HepG2 (cell line): ENCODE data around the gene SYAP1. TPM values are rescaled to one million over a fixed set of nuclear protein-coding genes. Genes with fewer than 3 reads are reported as not detected.

Experiments used
- CBX1 ChIP-seq: IDR thresholded peaks from one replicate; pipeline ENCODE4 v1.6.1; 2016; ENCODE audit warnings: antibody characterized with exemption, low read depth
- CENPX ChIP-seq: sonication (generic); formaldehyde crosslinking; IDR thresholded peaks from 2 replicates; pipeline ENCODE4 v1.9.0; 2021; ENCODE audit warnings: mild to moderate bottlenecking, missing genetic modification reagents, moderate library complexity
- ELF1 ChIP-seq: sonication (generic); formaldehyde crosslinking; IDR thresholded peaks from 2 replicates; pipeline ENCODE4 v1.4.0; 2020; ENCODE audit warnings: missing genetic modification reagents
- ERF ChIP-seq: IDR thresholded peaks from 2 replicates; pipeline ENCODE4 v1.6.1; 2018; ENCODE audit warnings: missing biosample characterization, missing genetic modification reagents
- HNRNPUL1 ChIP-seq: fragments of 200-400 bp; formaldehyde crosslinking; IDR thresholded peaks from 2 replicates; pipeline ENCODE4 v1.6.1; 2017; ENCODE audit warnings: low read depth, mild to moderate bottlenecking, low read length, moderate library complexity
- JDP2 ChIP-seq: sonication (generic); formaldehyde crosslinking; IDR thresholded peaks from 2 replicates; pipeline ENCODE4 v1.8.1; 2022; ENCODE audit warnings: missing genetic modification reagents, borderline replicate concordance
- PHF5A ChIP-seq: IDR thresholded peaks from one replicate; pipeline ENCODE4 v1.6.1; 2018; ENCODE audit warnings: low read depth, missing genetic modification reagents; ENCODE audit not compliant: unreplicated experiment
- PRMT3 ChIP-seq: sonication (generic); formaldehyde crosslinking; IDR thresholded peaks from 2 replicates; pipeline ENCODE4 v1.8.1; 2022; ENCODE audit warnings: low read depth, mild to moderate bottlenecking, moderate library complexity, missing genetic modification reagents, borderline replicate concordance
- SALL2 ChIP-seq: sonication (generic); formaldehyde crosslinking; IDR thresholded peaks from 2 replicates; pipeline ENCODE4 v1.8.1; 2023; ENCODE audit warnings: mild to moderate bottlenecking, missing genetic modification reagents, inconsistent platforms
- TBX2 ChIP-seq: sonication (generic); formaldehyde crosslinking; IDR thresholded peaks from 2 replicates; pipeline ENCODE4 v1.5.0; 2020; ENCODE audit warnings: missing genetic modification reagents, mild to moderate bottlenecking, borderline replicate concordance
- ZNF33B ChIP-seq: sonication (generic); formaldehyde crosslinking; IDR thresholded peaks from 2 replicates; pipeline ENCODE4 v1.5.1; 2020; ENCODE audit warnings: mild to moderate bottlenecking, missing genetic modification reagents
- ZNF354B ChIP-seq: sonication (generic); formaldehyde crosslinking; IDR thresholded peaks from 2 replicates; pipeline ENCODE4 v1.8.0; 2022; ENCODE audit warnings: mild to moderate bottlenecking, missing genetic modification reagents
- ZNF430 ChIP-seq: sonication (generic); formaldehyde crosslinking; IDR thresholded peaks from 2 replicates; pipeline ENCODE4 v1.9.0; 2021; ENCODE audit warnings: mild to moderate bottlenecking, missing genetic modification reagents
- ZNF431 ChIP-seq: sonication (generic); formaldehyde crosslinking; IDR thresholded peaks from 2 replicates; pipeline ENCODE4 v1.9.0; 2022; ENCODE audit warnings: missing genetic modification reagents, low read depth, mild to moderate bottlenecking, borderline replicate concordance
- ZNF552 ChIP-seq: sonication (generic); formaldehyde crosslinking; IDR thresholded peaks from 2 replicates; pipeline ENCODE4 v1.9.0; 2022; ENCODE audit warnings: missing genetic modification reagents, mild to moderate bottlenecking, borderline replicate concordance
- ZNF563 ChIP-seq: sonication (generic); formaldehyde crosslinking; IDR thresholded peaks from 2 replicates; pipeline ENCODE4 v1.8.0; 2022; ENCODE audit warnings: mild to moderate bottlenecking, moderate library complexity, missing genetic modification reagents
- polyA plus RNA-seq, 8 experiments: library from polyadenylated mRNA; depleted of rRNA in 3 of 8; stranded (reverse) in 7 of 8; unstranded in 1 of 8; fragments of >200 nt; fragmentation: Illumina TruSeq in 4 of 8; extraction: Trizol in 4 of 8; gene quantifications; 2 replicates each; pipeline versions ENCODE4 v1.2.1 to v1.2.3, GENCODE V29; 2011 to 2016; ENCODE audit warnings: low read depth in 4 of 8, missing spikeins in 1 of 8, mixed read lengths in 1 of 8; ENCODE audit not compliant: insufficient read depth in 1 of 8
- total RNA-seq, 5 experiments: library from RNA; depleted of rRNA; stranded (reverse); fragments of >200 nt; fragmentation: Illumina TruSeq; extraction: Trizol; gene quantifications; 2 replicates each; pipeline ENCODE4 v1.2.3, GENCODE V29; 2016; ENCODE audit warnings: low read depth in 1 of 5
- TF ChIP-seq, protein P1 (sequence below): sonication (generic); formaldehyde crosslinking; IDR thresholded peaks from 2 replicates; pipeline ENCODE4 v1.4.0; 2020; ENCODE audit warnings: missing genetic modification reagents
- TF ChIP-seq, protein P2 (sequence below), 2 experiments: sonication (generic) in 1 of 2; formaldehyde crosslinking in 1 of 2; IDR thresholded peaks; 2 replicates each; pipeline versions ENCODE4 v1.6.1 to v1.9.0; 2014 to 2022; ENCODE audit warnings: antibody characterized with exemption in 1 of 2, borderline replicate concordance in 1 of 2, inconsistent platforms in 1 of 2, low read depth in 1 of 2, missing genetic modification reagents in 1 of 2
- TF ChIP-seq, protein P3 (sequence below), 2 experiments: fragments of 450-650 bp in 1 of 2; sonication (generic) in 1 of 2; formaldehyde crosslinking; IDR thresholded peaks; 2 replicates each; pipeline versions ENCODE4 v1.5.0 to v1.8.0; 2020 to 2022; ENCODE audit warnings: mild to moderate bottlenecking in 1 of 2, missing genetic modification reagents in 1 of 2
- TF ChIP-seq, protein P4 (sequence below): sonication (generic); formaldehyde crosslinking; IDR thresholded peaks from 2 replicates; pipeline ENCODE4 v1.8.0; 2022; ENCODE audit warnings: missing genetic modification reagents, mild to moderate bottlenecking, borderline replicate concordance

Gene SYAP1
- total and polyA plus RNA-seq, 2 of the 13 experiments (the other 11 are each of a cell fraction or from before 2014, with no cell fraction given) = 4.9 to 18.5 TPM

DNA sequence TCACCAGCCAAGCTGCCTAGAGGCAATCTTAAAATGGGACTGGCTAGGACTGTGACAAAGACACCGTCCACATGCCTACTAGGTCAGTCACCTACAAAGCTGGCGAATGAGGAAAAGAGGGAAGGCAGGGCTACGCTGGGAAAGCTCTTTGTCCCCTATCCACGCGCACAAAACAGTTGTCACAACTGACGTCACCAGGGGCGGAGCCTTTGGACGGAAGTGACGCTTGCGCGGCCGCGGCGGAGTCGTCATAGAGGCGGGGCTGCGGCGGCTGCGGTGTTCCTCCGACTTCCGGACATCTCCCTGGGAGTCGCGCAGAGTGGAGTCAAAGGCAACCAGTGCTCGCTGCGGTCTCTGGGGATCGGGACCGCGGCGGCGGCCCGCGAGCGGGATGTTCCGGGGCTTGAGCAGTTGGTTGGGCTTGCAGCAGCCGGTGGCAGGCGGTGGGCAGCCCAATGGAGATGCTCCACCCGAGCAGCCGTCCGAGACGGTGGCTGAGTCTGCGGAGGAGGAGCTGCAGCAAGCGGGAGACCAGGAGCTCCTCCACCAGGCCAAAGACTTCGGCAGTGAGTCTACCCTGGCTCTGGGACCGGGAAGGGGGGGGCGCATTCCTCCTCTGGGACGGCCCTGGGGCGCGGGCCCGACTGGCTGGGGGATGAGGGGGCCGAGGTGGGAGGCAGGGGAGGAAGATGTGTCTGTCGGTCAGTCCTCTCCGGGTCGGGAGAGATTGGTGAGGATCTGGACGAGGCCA is at the start of gene SYAP1 (continued):
- TF ChIP-seq ERF (CRISPR knock-in tag) (peak; percentile 47; the same call in 1 of the 2 replicates), ZNF354B (CRISPR knock-in tag) (no peak), ZNF431 (peak; percentile 40), CENPX (no peak), PRMT3 (CRISPR knock-in tag) (no peak), ZNF33B (CRISPR knock-in tag) (no peak), CBX1 (no peak), ZNF563 (no peak), ELF1 (CRISPR knock-in tag) (peak; percentile 77; the same call in 1 of the 2 replicates), ZNF430 (CRISPR knock-in tag) (no peak), PHF5A (no peak), HNRNPUL1 (no peak), SALL2 (CRISPR knock-in tag) (0 out of 2 replicates have a peak, but pooled peaks have one; percentile 37), ZNF552 (CRISPR knock-in tag) (no peak), TBX2 (CRISPR knock-in tag) (peak; percentile 59), JDP2 (CRISPR knock-in tag) (no peak)
- TF ChIP-seq, protein P1, sequence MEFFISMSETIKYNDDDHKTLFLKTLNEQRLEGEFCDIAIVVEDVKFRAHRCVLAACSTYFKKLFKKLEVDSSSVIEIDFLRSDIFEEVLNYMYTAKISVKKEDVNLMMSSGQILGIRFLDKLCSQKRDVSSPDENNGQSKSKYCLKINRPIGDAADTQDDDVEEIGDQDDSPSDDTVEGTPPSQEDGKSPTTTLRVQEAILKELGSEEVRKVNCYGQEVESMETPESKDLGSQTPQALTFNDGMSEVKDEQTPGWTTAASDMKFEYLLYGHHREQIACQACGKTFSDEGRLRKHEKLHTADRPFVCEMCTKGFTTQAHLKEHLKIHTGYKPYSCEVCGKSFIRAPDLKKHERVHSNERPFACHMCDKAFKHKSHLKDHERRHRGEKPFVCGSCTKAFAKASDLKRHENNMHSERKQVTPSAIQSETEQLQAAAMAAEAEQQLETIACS (CRISPR knock-in tag) = no peak
- TF ChIP-seq, protein P2, sequence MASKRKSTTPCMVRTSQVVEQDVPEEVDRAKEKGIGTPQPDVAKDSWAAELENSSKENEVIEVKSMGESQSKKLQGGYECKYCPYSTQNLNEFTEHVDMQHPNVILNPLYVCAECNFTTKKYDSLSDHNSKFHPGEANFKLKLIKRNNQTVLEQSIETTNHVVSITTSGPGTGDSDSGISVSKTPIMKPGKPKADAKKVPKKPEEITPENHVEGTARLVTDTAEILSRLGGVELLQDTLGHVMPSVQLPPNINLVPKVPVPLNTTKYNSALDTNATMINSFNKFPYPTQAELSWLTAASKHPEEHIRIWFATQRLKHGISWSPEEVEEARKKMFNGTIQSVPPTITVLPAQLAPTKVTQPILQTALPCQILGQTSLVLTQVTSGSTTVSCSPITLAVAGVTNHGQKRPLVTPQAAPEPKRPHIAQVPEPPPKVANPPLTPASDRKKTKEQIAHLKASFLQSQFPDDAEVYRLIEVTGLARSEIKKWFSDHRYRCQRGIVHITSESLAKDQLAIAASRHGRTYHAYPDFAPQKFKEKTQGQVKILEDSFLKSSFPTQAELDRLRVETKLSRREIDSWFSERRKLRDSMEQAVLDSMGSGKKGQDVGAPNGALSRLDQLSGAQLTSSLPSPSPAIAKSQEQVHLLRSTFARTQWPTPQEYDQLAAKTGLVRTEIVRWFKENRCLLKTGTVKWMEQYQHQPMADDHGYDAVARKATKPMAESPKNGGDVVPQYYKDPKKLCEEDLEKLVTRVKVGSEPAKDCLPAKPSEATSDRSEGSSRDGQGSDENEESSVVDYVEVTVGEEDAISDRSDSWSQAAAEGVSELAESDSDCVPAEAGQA (IDR thresholded peaks at IDR 0.05; ENCODE audit: low read depth) = peak; percentile 95
- TF ChIP-seq, protein P2 (CRISPR knock-in tag; IDR thresholded peaks at IDR 0.05; ENCODE audit: borderline replicate concordance) = no peak
- TF ChIP-seq, protein P3, sequence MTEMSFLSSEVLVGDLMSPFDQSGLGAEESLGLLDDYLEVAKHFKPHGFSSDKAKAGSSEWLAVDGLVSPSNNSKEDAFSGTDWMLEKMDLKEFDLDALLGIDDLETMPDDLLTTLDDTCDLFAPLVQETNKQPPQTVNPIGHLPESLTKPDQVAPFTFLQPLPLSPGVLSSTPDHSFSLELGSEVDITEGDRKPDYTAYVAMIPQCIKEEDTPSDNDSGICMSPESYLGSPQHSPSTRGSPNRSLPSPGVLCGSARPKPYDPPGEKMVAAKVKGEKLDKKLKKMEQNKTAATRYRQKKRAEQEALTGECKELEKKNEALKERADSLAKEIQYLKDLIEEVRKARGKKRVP (CRISPR knock-in tag; IDR thresholded peaks at IDR 0.05) = peak in 1 of 2 experiments; percentile 30; a peak in 1 of 4 replicates
- TF ChIP-seq, protein P4, sequence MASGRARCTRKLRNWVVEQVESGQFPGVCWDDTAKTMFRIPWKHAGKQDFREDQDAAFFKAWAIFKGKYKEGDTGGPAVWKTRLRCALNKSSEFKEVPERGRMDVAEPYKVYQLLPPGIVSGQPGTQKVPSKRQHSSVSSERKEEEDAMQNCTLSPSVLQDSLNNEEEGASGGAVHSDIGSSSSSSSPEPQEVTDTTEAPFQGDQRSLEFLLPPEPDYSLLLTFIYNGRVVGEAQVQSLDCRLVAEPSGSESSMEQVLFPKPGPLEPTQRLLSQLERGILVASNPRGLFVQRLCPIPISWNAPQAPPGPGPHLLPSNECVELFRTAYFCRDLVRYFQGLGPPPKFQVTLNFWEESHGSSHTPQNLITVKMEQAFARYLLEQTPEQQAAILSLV (CRISPR knock-in tag) = no peak
